Smooth muscle cell (in vitro differentiated cells): ENCODE data around the gene ZBED4. TPM values are rescaled to one million over a fixed set of nuclear protein-coding genes. Genes with fewer than 3 reads are reported as not detected.

Source experiments
- DNase-seq: peaks from one replicate; lab custom pipeline; 2025; ENCODE audit not compliant: unreplicated experiment; lab: John Stamatoyannopoulos, UW
- H2AFZ ChIP-seq: fragments of 200-600 bp; sonication (generic); 2 replicates; pipeline ENCODE4 v1.6.0; 2016; ENCODE audit warnings: antibody characterized with exemption, low read depth, mild to moderate bottlenecking
- H3F3A ChIP-seq: fragments of 200-600 bp; sonication (generic); 2 replicates; pipeline ENCODE4 v1.6.0; 2017; ENCODE audit warnings: antibody characterized with exemption, low read depth
- H3K27ac ChIP-seq: fragments of 200-600 bp; sonication (generic); 2 replicates; pipeline ENCODE4 v1.5.1; 2016; ENCODE audit warnings: low read depth, mild to moderate bottlenecking
- H3K27me3 ChIP-seq: fragments of 200-600 bp; sonication (generic); 2 replicates; pipeline ENCODE4 v1.6.1; 2016; ENCODE audit warnings: low read depth, mild to moderate bottlenecking
- H3K36me3 ChIP-seq: fragments of 200-600 bp; sonication (generic); 2 replicates; pipeline ENCODE4 v1.5.1; 2016; ENCODE audit warnings: low read depth
- H3K4me1 ChIP-seq: fragments of 200-600 bp; sonication (generic); 2 replicates; pipeline ENCODE4 v1.5.1; 2016; ENCODE audit warnings: low read depth
- H3K4me2 ChIP-seq: fragments of 200-600 bp; sonication (generic); 2 replicates; pipeline ENCODE4 v1.6.0; 2016; ENCODE audit warnings: mild to moderate bottlenecking
- H3K4me3 ChIP-seq: fragments of 200-600 bp; sonication (generic); 2 replicates; pipeline ENCODE4 v1.5.1; 2016; ENCODE audit warnings: mild to moderate bottlenecking
- H3K79me2 ChIP-seq: fragments of 200-600 bp; sonication (generic); 2 replicates; pipeline ENCODE4 v1.6.0; 2016; ENCODE audit warnings: low read depth, mild to moderate bottlenecking
- H3K9ac ChIP-seq: fragments of 200-600 bp; sonication (generic); 2 replicates; pipeline ENCODE4 v1.6.0; 2016; ENCODE audit warnings: low read depth
- H3K9me3 ChIP-seq: fragments of 200-600 bp; sonication (generic); replicated peaks from 2 replicates; pipeline ENCODE4 v1.5.1; 2016; ENCODE audit warnings: low read depth
- H4K20me1 ChIP-seq: fragments of 200-600 bp; sonication (generic); 2 replicates; pipeline ENCODE4 v1.6.0; 2016; ENCODE audit warnings: low read depth
- CTCF ChIP-seq: fragments of 200-600 bp; sonication (generic); IDR thresholded peaks from 2 replicates; pipeline ENCODE4 v1.5.1; 2017; ENCODE audit warnings: borderline replicate concordance, mild to moderate bottlenecking, antibody characterized with exemption; ENCODE audit not compliant: insufficient read depth, poor library complexity, severe bottlenecking
- WGBS: methylation state at CpG from one replicate; pipeline ENCODE4 v1.1.7; 2016; ENCODE audit warnings: low lambda C conversion rate; 5-methylcytosine and 5-hydroxymethylcytosine counted together
- polyA plus RNA-seq: library from polyadenylated mRNA; unstranded; fragments of >200 nt; fragmentation: Nextera tagmentation; extraction: Ambion mirVana; gene quantifications from 2 replicates; pipeline ENCODE4 v1.2.1, GENCODE V29; 2016
- total RNA-seq: library from RNA; depleted of rRNA; stranded (reverse); fragments of >200 nt; gene quantifications from 2 replicates; pipeline ENCODE4 v1.2.3, GENCODE V29; 2014

Gene ZBED4
- total and polyA plus RNA-seq, 2 experiments from 2014 or later: 12.1 to 16.6 TPM

DNA sequence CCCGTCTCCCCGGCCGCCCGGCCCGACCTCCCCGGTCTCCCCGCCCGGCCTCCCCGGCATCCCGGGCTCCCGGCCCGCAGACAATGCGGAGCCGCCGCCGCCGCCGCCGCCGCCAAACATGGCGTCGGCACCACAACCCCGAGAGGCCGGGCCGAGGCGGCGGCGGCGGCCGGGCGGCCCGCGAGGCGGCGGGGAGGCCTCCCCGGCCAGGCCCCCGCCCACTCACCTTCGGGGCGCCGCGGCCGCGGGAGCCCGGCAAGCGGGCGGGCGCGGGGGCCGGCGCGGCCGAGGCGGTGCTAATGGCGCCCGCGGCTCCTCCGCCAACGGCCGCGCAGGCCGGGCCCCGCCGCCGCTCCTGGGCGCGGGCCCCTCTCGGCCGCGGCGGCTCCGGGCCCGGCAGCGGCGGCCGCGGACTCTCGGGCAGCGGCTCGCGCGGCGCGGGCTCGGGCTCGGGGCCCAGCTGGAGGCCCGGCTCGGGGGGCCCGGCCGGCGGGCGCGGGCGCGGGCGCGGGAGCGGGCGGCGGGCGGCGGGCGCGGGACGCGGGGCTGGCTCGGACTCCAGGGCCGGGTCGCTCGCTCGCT is 26.3 kb upstream of the ZBED4 start:
- H4K20me1 ChIP-seq: peaks cover 47% of the 10 kb centered on the region
- H3K27me3 ChIP-seq: no peaks in the 10 kb centered on the region
- H3K36me3 ChIP-seq: no peaks in the 10 kb centered on the region
- peaks cover 14% of the 10 kb centered on the region for H3K4me1 ChIP-seq
- TF ChIP-seq CTCF: no peak
- H3K79me2 ChIP-seq: peaks cover 48% of the 10 kb centered on the region
- 0% methylated on average over 2 of the region's 110 CpGs for WGBS
- no peak for DNase-seq
- H3K9me3 ChIP-seq: no peaks in the 10 kb centered on the region
- peak overlapping the region; percentile 94 for H3K4me3 ChIP-seq
- H3K9ac ChIP-seq: peak overlapping the region; percentile 97
- H3K4me2 ChIP-seq: peak overlapping the region; percentile 85
- H3K27ac ChIP-seq: peak overlapping the region; percentile 62
- H3F3A ChIP-seq: no peaks in the 10 kb centered on the region
- no peak overlapping the region for H2AFZ ChIP-seq

DNA sequence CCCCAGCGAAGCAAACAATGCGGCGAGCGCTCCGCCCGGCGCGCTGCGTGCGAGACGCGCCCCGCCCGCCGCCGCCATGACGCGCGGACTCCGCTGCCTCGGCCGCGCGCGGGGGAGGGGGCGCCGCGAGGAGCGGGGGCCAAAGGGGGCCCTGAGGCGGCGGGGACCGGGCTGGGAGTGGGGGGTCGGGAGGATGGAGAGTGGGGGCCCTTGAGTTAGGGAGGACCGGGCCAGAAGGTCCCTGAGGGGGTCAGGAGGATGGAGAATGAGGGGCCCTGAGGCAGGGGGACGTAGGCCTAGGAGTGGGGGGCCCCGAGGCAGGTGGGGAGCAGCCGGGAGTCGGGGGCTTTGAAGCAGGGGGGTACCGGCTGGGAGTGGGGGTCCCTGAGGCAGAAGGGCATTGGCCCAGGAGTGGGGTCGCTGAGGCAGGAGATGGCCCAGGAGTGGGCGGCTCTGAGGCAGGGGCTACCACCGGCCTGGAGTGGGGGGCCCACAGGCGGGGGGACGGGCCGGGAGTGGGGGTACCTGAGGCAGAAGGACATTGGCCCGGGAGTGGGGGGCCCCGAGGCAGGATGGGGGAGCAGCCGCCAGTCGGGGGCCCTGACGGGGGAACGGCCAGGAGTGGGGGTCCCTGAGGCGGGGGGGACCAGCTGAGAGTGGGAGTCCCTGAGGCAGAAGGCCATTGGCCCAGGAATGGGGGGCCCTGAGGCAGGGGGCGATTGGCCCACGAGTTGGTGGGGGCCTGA is 25.6 kb upstream of the ZBED4 start, which contains the start of gene BRD1:
Gene BRD1 (minus strand): TSS at position 21 of the 746 bp plus-strand sequence. CDS start 3,556 bp downstream, outside the sequence.
- no peaks in the 10 kb centered on the region for H3K9me3 ChIP-seq
- no peak for DNase-seq
- H2AFZ ChIP-seq: peak within 1 kb of the TSS; percentile 86
- H3K79me2 ChIP-seq: peaks cover 42% of the 10 kb centered on the region
- peak within 1 kb of the TSS; percentile 97 for H3K9ac ChIP-seq
- H3K36me3 ChIP-seq: no peaks in the 10 kb centered on the region
- no peaks in the 10 kb centered on the region for H3F3A ChIP-seq
- peak within 1 kb of the TSS; percentile 85 for H3K4me2 ChIP-seq
- no peaks in the 10 kb centered on the region for H3K27me3 ChIP-seq
- WGBS: 3% methylated on average over 8 of the region's 54 CpGs
- TF ChIP-seq CTCF: no peak
- peaks cover 40% of the 10 kb centered on the region for H4K20me1 ChIP-seq
- peak within 1 kb of the TSS; percentile 62 for H3K27ac ChIP-seq
- H3K4me3 ChIP-seq: peak within 1 kb of the TSS; percentile 94
- peaks cover 14% of the 10 kb centered on the region for H3K4me1 ChIP-seq

- no peak overlapping the region for H3K4me3 ChIP-seq
- no peak overlapping the region for H3K9ac ChIP-seq
- no peak for TF ChIP-seq CTCF
- WGBS: 89% methylated on average over 5 of the region's 14 CpGs
- no peaks in the 10 kb centered on the region for H3K36me3 ChIP-seq
- H3K27ac ChIP-seq: no peak overlapping the region
- H3K27me3 ChIP-seq: no peaks in the 10 kb centered on the region
- peaks cover 34% of the 10 kb centered on the region for H4K20me1 ChIP-seq
- peaks cover 14% of the 10 kb centered on the region for H3K4me1 ChIP-seq
- H3K4me2 ChIP-seq: no peak overlapping the region
- H2AFZ ChIP-seq: no peak overlapping the region
- peaks cover 36% of the 10 kb centered on the region for H3K79me2 ChIP-seq
- H3K9me3 ChIP-seq: no peaks in the 10 kb centered on the region
- DNase-seq: no peak
- no peaks in the 10 kb centered on the region for H3F3A ChIP-seq
Observed at GRCh38 chr22:49828599-49828965, 25.1 kb upstream of the ZBED4 start.
